ENCODE measurements around the gene PPP1R2. TPM values are rescaled to one million over a fixed set of nuclear protein-coding genes. Genes with fewer than 3 reads are reported as not detected.
A peak's percentile ranks its signal among the peaks of the same experiment; 100 is the strongest.

The PPP1R2 gene
- total and polyA plus RNA-seq, 9 of the 15 experiments (the other 6 are each of a cell fraction or from before 2014, with no cell fraction given) = 9.4 to 115 (median 40.3) TPM

- TF ChIP-seq TEAD4 (IDR thresholded peaks at IDR 0.05; ENCODE audit: low read length) = peak; percentile 10; the same call in 1 of the 2 replicates
- TF ChIP-seq TEAD4 (CRISPR knock-in tag; IDR thresholded peaks at IDR 0.05; ENCODE audit: borderline replicate concordance) = no peak
These were observed 40.9 kb upstream of the PPP1R2 start, which contains the start of gene APOD (continued) for GRCh38 chr3:195583831-195584542.

GRCh38 chr3:195582947-195583346 lies 39.8 kb upstream of the PPP1R2 start:
- H3K79me2 ChIP-seq (ENCODE audit: control insufficient read depth, insufficient read depth, low read length) = no peaks in the 10 kb centered on the region
- TF ChIP-seq IFI16 (CRISPR knock-in tag; IDR thresholded peaks at IDR 0.05) (no peak), MCM5 (IDR thresholded peaks at IDR 0.05; ENCODE audit: low read depth) (no peak), CTCF (IDR thresholded peaks at IDR 0.05 in 2 of 3, conservative IDR thresholded peaks at IDR 0.05 in 1 of 3; ENCODE audit: insufficient read depth in 2 of 3, low read depth in 1 of 3, low read length in 3 of 3) (peak; percentile 30 to 42 (median 33); a peak in 4 of 6 replicates), RUNX1 (IDR thresholded peaks at IDR 0.05; ENCODE audit: low read depth) (no peak), ZBTB33 (CRISPR knock-in tag; IDR thresholded peaks at IDR 0.05) (peak; percentile 99), ELF1 (tag; IDR thresholded peaks at IDR 0.05) (0 out of 2 replicates have a peak, but pooled peaks have one; percentile 29), E2F1 (CRISPR knock-in tag; IDR thresholded peaks at IDR 0.05) (no peak)
- no peak overlapping the region for H3K4me2 ChIP-seq (ENCODE audit: insufficient read depth, low read length)
- no peak for FAIRE-seq
- peaks cover 14 to 40% of the 10 kb centered on the region in 2 experiments; a peak in 4 of 5 replicates for H3K27me3 ChIP-seq (ENCODE audit: control insufficient read depth in 2 of 2, insufficient read depth in 2 of 2, low read length in 2 of 2)
- H3K9me1 ChIP-seq (ENCODE audit: control insufficient read depth, insufficient read depth, low read length) = no peaks in the 10 kb centered on the region
- peaks cover 4 to 16% of the 10 kb centered on the region in 2 experiments for H3K4me1 ChIP-seq (replicated peaks in 1 of 2; ENCODE audit: control insufficient read depth in 2 of 2, insufficient read depth in 2 of 2, low read length in 2 of 2)
- in situ Hi-C loops (cut with MboI) = no loop called here
- no peak overlapping the region for H3K27ac ChIP-seq (ENCODE audit: extremely low read depth, low read depth, low read length)
- BruUV-seq (replicated peaks) = no TSS peak
- WGBS (ENCODE audit: insufficient coverage, low coverage, missing lambda C conversion rate) = 39% methylated on average over 9 of the region's 9 CpGs
- peak in 2 of 4 experiments; percentile 38 to 50 for DNase-seq (ENCODE audit: extremely low read depth in 1 of 4, low spot score in 3 of 4)
- H3K9me3 ChIP-seq (replicated peaks; ENCODE audit: control insufficient read depth, insufficient read depth, low read depth, low read length) = no peaks in the 10 kb centered on the region
- ATAC-seq = peak; percentile 79
- intact Hi-C loops (cut with micrococcal nuclease) = no loop called here
- POLR2A ChIA-PET = interaction anchor here (1.5 to 1.7 kb wide), 2 partner anchors 9 to 14 kb away, joined by 4 to 6 read pairs; no protein-coding TSS in a partner anchor
- CTCF ChIA-PET (ENCODE audit: low intra/inter-chr PET ratio) = no interaction called here
- no peaks in the 10 kb centered on the region for H4K20me1 ChIP-seq (replicated peaks; ENCODE audit: control insufficient read depth, insufficient read depth, low read length)
- peak overlapping the region; percentile 90; the same call in 1 of the 2 replicates for H2AFZ ChIP-seq (ENCODE audit: low read depth, low read length)
- H3K4me3 ChIP-seq = no peak overlapping the region
- H3K36me3 ChIP-seq (ENCODE audit: control insufficient read depth, insufficient read depth, low read length) = no peaks in the 10 kb centered on the region
- H3K9ac ChIP-seq (ENCODE audit: insufficient read depth in 1 of 2, low read depth in 2 of 2, low read length in 2 of 2) = no peak overlapping the region

Data from K562 (cell line).